ENCODE measurements around the gene MSANTD7.

MSANTD7 gene

GRCh38 chr10:14837003-14837756 is 926 bp upstream of the MSANTD7 start:
- TF ChIP-seq CTCF (IDR thresholded peaks at IDR 0.05; ENCODE audit: extremely low read depth, insufficient read depth, missing control alignments) = no peak
- in situ Hi-C loops (cut with MboI; ENCODE audit: low pct_unique_long_range_greater_than_20kb, low sequenced_read_pairs, unreplicated experiment) = no loop called here
- DNase-seq (ENCODE audit: low spot score) = no peak

DNA sequence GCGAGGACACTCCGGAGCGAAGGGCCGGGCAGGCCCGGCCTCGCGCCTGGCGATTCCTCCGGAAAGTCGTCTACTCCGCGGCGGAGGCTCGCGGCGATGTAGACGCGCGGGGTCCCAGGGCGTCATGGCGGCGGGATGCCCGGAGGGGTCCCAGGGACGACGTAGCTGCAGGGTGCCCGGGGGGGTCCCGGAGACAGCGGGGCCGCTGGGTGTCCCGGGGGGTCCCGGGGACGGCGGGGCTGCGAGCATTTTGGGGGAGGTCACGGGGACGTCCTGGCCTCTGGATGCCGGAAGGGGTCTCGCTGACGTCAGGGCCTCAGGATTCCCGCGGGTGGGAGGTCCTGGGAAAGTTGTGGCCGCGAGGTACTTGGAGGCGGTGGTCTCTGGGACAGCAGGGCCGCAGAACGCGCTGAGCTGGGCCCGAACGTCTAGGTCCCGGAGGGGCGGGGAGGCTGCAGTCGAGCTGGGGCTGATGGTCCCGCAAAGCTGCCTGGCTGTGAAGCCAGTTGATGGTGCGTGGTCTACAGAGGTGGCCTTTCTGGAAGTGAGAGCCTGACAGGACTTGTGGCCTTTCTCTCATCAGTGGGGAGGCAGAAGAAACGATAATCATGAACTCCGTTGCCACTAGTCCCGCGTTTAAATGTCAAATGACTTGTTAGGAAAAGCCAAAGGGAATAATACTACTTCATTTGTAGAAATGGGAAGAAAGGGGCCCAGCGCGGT is 637 bp downstream of the MSANTD7 start:
- no peak for TF ChIP-seq CTCF (IDR thresholded peaks at IDR 0.05; ENCODE audit: extremely low read depth, insufficient read depth, missing control alignments)
- peak; percentile 56 for DNase-seq (ENCODE audit: low spot score)
- in situ Hi-C loops (cut with MboI; ENCODE audit: low pct_unique_long_range_greater_than_20kb, low sequenced_read_pairs, unreplicated experiment) = no loop called here

GRCh38 chr10:14839305-14839695 is 1.2 kb downstream of the MSANTD7 start:
- DNase-seq (ENCODE audit: low spot score) = no peak
- TF ChIP-seq CTCF (IDR thresholded peaks at IDR 0.05; ENCODE audit: extremely low read depth, insufficient read depth, missing control alignments) = no peak
- in situ Hi-C loops (cut with MboI; ENCODE audit: low pct_unique_long_range_greater_than_20kb, low sequenced_read_pairs, unreplicated experiment) = no loop called here

DNA sequence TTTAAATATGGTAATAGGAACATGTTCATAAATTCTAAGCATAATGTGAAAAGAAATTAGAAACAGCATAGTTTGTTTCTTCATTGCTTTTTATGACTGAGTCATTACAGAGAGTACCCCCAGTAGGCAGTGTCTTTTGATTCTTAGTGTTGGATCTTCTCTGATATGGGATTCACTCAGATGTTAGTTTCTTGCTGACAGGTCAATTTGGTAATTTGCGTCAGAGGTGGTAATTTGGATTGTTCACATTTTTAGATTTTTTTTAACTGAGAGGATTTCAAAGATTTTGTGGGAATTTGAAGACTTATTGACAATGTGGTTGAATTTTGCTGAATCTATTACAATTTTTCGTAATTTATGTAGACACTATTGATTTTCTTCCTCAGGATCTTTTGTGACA is 2.1 kb downstream of the MSANTD7 start:
- no peak for DNase-seq (ENCODE audit: low spot score)
- TF ChIP-seq CTCF (IDR thresholded peaks at IDR 0.05; ENCODE audit: extremely low read depth, insufficient read depth, missing control alignments) = no peak
- in situ Hi-C loops (cut with MboI; ENCODE audit: low pct_unique_long_range_greater_than_20kb, low sequenced_read_pairs, unreplicated experiment) = no loop called here

DNA sequence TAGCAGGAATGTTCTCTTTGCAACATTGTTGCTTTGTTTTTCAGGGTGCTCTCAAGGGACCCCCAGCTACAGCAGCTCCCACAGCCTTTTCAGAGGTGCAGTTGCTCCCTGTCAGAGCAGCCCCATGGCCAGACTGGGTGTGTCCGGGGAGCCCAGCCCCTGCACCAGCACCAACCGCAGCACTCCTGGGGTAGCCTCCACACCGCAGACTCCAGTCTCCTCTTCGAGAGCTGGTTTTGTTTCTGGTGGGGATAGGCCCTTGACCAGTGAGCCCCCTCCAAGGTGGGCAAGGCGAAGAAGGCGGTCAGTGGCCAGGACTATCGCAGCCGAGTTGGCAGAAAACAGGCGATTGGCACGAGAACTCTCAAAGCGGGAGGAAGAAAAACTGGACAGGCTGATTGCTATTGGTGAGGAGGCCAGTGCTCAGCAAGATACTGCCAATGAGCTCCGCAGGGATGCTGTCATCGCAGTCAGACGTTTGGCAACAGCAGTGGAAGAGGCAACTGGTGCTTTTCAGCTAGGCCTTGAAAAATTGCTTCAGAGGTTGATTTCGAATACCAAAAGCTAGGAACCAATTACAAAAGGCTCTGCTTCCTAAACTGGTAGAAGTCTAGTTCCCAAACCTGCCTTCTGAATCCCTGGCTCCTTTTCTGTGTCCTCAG is 5.4 kb downstream of the MSANTD7 start:
- TF ChIP-seq CTCF (IDR thresholded peaks at IDR 0.05; ENCODE audit: extremely low read depth, insufficient read depth, missing control alignments) = no peak
- DNase-seq (ENCODE audit: low spot score) = no peak
- in situ Hi-C loops (cut with MboI; ENCODE audit: low pct_unique_long_range_greater_than_20kb, low sequenced_read_pairs, unreplicated experiment) = no loop called here

GRCh38 chr10:14844948-14845347 is 6.8 kb downstream of the MSANTD7 start:
- no peak for TF ChIP-seq CTCF (IDR thresholded peaks at IDR 0.05; ENCODE audit: extremely low read depth, insufficient read depth, missing control alignments)
- no peak for DNase-seq (ENCODE audit: low spot score)
- in situ Hi-C loops (cut with MboI; ENCODE audit: low pct_unique_long_range_greater_than_20kb, low sequenced_read_pairs, unreplicated experiment) = no loop called here

Data from GM13977 (cell line).